ENCODE results near the gene SOAT1.
"Not testable (repeated sequence)": the region's sequence is repeated elsewhere in the genome, so short reads cannot be mapped to it uniquely, and the experiment has no call there.

The SOAT1 gene

GRCh38 chr1:179293340-179294327 is at the start of gene SOAT1:
Gene SOAT1 (plus strand): TSS chr1:179293797. CDS start chr1:179302685, 8,888 bp downstream.
- intact Hi-C loops (cut with DNase I): loop anchor here (2.0 to 5.0 kb wide), 3 partner anchors 69 to 211 kb away; partner anchors contain the start of gene TOR3A
- peak; percentile 89 to 99 (median 95) for DNase-seq

- DNase-seq; intact Hi-C loops (cut with DNase I): not testable (repeated sequence)
These were observed 48.2 kb upstream of the SOAT1 start for GRCh38 chr1:179245426-179245825.

DNA sequence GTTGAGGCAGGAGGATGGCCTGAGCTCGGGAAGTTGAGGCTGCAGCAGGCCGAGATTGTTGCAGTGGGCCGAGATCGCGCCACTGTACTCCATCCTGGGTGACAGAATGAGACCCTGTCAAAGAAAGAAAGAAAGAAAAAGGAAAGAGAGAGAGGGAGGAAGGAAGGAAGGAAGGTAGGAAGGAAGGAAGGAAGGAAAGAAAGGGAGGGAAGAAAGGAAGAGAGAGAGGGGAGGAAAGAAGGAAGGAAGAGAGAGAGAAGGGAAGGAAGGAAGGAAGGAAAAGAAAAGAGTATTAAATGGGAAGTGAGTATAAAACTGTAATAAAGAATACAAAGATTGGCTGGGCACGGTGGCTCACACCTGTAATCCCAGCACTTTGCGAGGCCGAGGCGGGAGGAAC is 45.7 kb upstream of the SOAT1 start:
- intact Hi-C loops (cut with DNase I): no loop called here
- no peak for DNase-seq

- DNase-seq: no peak
- intact Hi-C loops (cut with DNase I): loop anchor here (5.0 kb wide), 1 partner anchor 121 kb away; no protein-coding TSS in a partner anchor
These were observed 41.9 kb upstream of the SOAT1 start for GRCh38 chr1:179251675-179252074.

DNA sequence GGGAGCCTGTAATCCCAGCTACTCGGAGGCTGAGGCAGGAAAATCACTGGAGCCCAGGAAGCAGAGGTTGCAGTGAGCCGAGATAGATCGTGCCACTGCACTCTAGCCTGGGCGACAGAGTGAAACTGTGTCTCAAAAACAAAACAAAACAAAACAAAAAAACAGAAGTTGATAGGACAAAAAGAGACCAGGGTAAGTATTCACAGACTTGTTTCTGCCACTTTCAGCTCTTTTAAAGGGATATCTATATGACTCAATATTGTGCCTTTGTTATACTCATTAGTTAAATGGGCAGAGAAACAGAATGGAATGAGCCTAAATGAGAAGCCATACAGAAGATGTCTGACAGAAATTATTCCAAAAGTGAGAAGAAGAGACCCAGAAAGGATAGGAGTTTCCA is 41.0 kb upstream of the SOAT1 start:
- intact Hi-C loops (cut with DNase I): loop anchor here (5.0 kb wide), 1 partner anchor 120 kb away; no protein-coding TSS in a partner anchor

GRCh38 chr1:179253286-179253972 is 40.2 kb upstream of the SOAT1 start:
- intact Hi-C loops (cut with DNase I): loop anchor here (5.0 kb wide), 1 partner anchor 119 kb away; no protein-coding TSS in a partner anchor

More for the DNA sequence above, 41.0 kb upstream of the SOAT1 start:
- DNase-seq: no peak

DNA sequence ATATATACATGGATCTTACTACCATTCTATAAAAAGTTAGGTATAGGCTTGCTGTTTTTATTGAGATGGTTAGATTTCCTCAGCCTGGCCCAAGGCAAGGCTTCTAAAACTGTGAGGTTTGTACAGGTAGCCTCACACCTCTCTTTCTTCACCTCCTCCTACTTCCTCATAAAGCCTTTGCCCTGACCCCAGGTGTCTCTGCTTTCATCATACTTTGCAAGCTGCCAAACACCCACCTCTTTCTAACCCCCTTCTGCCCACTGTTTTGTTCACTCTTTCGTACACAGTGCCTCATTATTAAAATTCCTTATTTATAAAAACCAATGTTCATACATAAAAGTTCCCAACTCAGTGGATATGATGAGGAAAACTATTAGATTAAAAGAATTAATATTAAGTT is 31.4 kb upstream of the SOAT1 start:
- no peak for DNase-seq
- intact Hi-C loops (cut with DNase I): no loop called here

More at GRCh38 chr1:179253286-179253972, 40.2 kb upstream of the SOAT1 start:
- no peak for DNase-seq

DNA sequence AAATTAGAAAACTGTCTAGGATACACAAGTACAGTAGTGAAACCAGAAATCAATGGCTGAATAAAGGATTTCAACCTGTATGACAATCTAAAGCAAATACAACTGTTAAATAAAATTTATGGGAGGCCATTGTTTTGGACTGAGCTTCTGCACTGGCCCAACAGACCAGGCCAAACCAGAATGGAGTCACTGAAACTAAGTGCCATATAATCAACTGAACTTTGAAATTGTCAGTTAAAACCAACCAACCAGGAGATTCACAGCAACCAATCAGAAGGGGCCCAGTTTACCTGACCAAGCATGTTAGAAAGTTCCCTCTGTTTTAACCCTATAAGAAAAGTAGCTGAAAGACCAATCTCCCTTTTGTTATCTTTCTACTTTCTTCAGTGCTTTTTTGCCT is 30.5 kb upstream of the SOAT1 start:
- DNase-seq: no peak
- intact Hi-C loops (cut with DNase I): no loop called here

- intact Hi-C loops (cut with DNase I): no loop called here
- DNase-seq: no peak
These were observed 29.1 kb upstream of the SOAT1 start for GRCh38 chr1:179264507-179264906.

DNA sequence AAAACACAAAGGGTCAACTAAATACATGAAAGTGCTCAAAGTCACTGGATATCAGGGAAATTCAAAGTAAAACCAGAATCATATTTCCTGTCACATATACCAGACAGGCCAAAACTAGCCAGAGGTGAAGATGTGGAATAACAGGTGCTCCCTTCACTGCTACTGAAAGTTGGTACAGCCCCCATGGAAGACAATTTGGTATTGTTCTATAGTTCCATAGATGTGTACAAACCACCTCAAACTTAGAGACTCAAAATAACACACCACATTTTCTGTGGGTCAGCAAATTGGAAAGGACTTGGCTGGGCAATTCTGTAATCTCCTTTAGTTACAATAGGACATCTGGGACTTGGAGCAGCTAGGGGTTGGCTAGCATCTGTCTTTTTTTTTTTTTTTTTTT is 24.5 kb upstream of the SOAT1 start:
- intact Hi-C loops (cut with DNase I): no loop called here
- DNase-seq: no peak

- intact Hi-C loops (cut with DNase I): not testable (repeated sequence)
These were observed 19.2 kb upstream of the SOAT1 start for GRCh38 chr1:179274424-179274823.

GRCh38 chr1:179278920-179279319 is 14.7 kb upstream of the SOAT1 start:
- DNase-seq: no peak
- intact Hi-C loops (cut with DNase I): no loop called here

More at GRCh38 chr1:179274424-179274823, 19.2 kb upstream of the SOAT1 start:
- not testable (repeated sequence) for DNase-seq

- intact Hi-C loops (cut with DNase I): no loop called here
- DNase-seq: no peak
These were observed 9.6 kb upstream of the SOAT1 start for GRCh38 chr1:179283992-179284391.

DNA sequence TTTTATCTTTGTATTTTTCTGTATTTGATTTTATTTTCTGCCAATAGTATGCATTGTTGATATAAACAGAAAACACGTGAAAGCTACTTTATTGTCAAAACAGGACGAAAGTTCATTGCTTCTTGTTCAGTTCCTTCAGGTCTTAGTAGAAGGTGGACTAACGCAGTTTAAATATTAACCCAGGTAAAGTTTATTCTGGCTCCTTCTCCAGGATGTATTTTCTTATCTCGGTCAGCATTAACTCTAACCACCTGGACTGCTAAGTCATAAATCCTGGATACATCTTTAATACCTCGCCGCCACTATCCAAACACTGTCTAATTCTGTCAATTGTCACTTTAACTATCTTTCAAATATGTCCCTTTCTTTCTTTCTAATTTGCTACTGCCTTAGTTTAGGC is 5.7 kb upstream of the SOAT1 start:
- no peak for DNase-seq
- intact Hi-C loops (cut with DNase I): no loop called here

DNA sequence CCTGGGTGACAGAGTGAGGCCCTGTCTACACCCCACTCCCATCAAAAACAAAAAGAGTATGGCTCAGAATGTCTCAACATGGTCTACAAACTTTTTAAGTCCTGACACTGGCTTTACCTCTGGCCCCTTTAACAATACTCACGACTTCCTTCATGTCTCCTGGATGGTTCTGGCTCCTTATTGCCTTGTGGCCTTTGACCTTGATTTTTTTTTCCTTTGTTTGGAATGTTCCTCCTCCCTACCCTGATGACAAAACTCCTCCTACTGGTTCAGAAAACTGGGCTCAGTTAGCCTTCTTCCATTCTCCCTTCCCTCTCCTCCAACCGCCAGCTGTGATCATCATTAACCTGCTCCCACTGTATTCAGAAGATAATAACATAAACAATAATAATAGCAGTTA is 4.6 kb upstream of the SOAT1 start:
- DNase-seq: no peak
- intact Hi-C loops (cut with DNase I): no loop called here

GRCh38 chr1:179295164-179295755 is 1.7 kb downstream of the SOAT1 start:
- intact Hi-C loops (cut with DNase I): no loop called here
- DNase-seq: no peak

GRCh38 chr1:179296356-179297104 is 2.9 kb downstream of the SOAT1 start:
- DNase-seq: no peak
- intact Hi-C loops (cut with DNase I): no loop called here

DNA sequence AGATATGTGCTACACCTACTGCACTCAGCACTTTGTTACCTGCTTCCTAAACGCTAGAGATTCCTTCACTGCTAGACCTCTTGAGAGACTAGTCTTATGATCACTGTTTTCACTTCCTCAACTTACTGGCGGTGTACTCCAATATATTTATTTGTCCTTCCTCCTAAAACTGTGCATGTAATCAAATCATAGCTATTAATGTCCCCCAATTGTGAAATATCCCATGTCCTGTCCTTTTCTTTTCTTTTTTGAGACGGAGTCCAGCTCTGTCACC is 3.4 kb downstream of the SOAT1 start:
- no peak for DNase-seq
- intact Hi-C loops (cut with DNase I): no loop called here

GRCh38 chr1:179298952-179299351 is 5.4 kb downstream of the SOAT1 start:
- intact Hi-C loops (cut with DNase I): no loop called here
- no peak for DNase-seq

GRCh38 chr1:179300112-179300511 is 6.5 kb downstream of the SOAT1 start:
- intact Hi-C loops (cut with DNase I): no loop called here
- DNase-seq: no peak

Measured in posterior cingulate gyrus (tissue), 11 donors.